DND-41 (cell line): ENCODE results near the gene SMIM29.

Experiments used
- ATAC-seq: fragments of 200-7000 bp; cut with Tn5 transposase; 3 replicates; pipeline ENCODE4 v1.9.1; 2021; ENCODE audit warnings: low read depth; ENCODE audit not compliant: insufficient read depth
- DNase-seq: peaks from one replicate; pipeline ENCODE4 v3.0.0-alpha.2; 2020
- H2AFZ ChIP-seq: 2 replicates; pipeline ENCODE4 v1.6.0; 2012; ENCODE audit warnings: low read depth, low read length
- H3K27ac ChIP-seq: 2 replicates; pipeline ENCODE4 v1.5.1; 2012; ENCODE audit warnings: low read length, inconsistent platforms
- H3K27me3 ChIP-seq: fragments of 200-600 bp; sonication (generic); 2 replicates; pipeline ENCODE4 v1.6.0; 2012; ENCODE audit warnings: low read length, mild to moderate bottlenecking, inconsistent platforms; ENCODE audit not compliant: insufficient read depth, poor library complexity
- H3K36me3 ChIP-seq: 2 replicates; pipeline ENCODE4 v1.5.1; 2012; ENCODE audit warnings: low read length, inconsistent platforms; ENCODE audit not compliant: insufficient read depth
- H3K4me1 ChIP-seq: 2 replicates; pipeline ENCODE4 v1.5.1; 2012; ENCODE audit warnings: mild to moderate bottlenecking, low read length; ENCODE audit not compliant: insufficient read depth
- H3K4me2 ChIP-seq: 2 replicates; pipeline ENCODE4 v1.6.0; 2012; ENCODE audit warnings: mild to moderate bottlenecking, moderate library complexity, low read length, inconsistent platforms; ENCODE audit not compliant: insufficient read depth
- H3K4me3 ChIP-seq, 2 experiments: fragments of 200-600 bp in 1 of 2; shearing (Covaris generic) in 1 of 2; 2 replicates each; pipeline ENCODE4 v1.5.1; 2012 to 2016; ENCODE audit warnings: inconsistent platforms in 2 of 2, low read length in 2 of 2, mild to moderate bottlenecking in 2 of 2, low read depth in 1 of 2, moderate library complexity in 1 of 2
- H3K79me2 ChIP-seq: 2 replicates; pipeline ENCODE4 v1.6.0; 2012; ENCODE audit warnings: low read length, inconsistent platforms; ENCODE audit not compliant: insufficient read depth
- H3K9ac ChIP-seq: 2 replicates; pipeline ENCODE4 v1.6.0; 2012; ENCODE audit warnings: low read depth, mild to moderate bottlenecking, inconsistent platforms, low read length, moderate library complexity
- H3K9me3 ChIP-seq: 2 replicates; pipeline ENCODE4 v1.5.1; 2012; ENCODE audit warnings: low read length, moderate library complexity, mild to moderate bottlenecking, inconsistent platforms; ENCODE audit not compliant: insufficient read depth, severe bottlenecking
- H4K20me1 ChIP-seq: 2 replicates; pipeline ENCODE4 v1.6.0; 2012; ENCODE audit warnings: low read length; ENCODE audit not compliant: insufficient read depth
- CTCF ChIP-seq: IDR thresholded peaks from 2 replicates; pipeline ENCODE4 v1.5.1; 2012; ENCODE audit warnings: borderline replicate concordance, low read length, moderate library complexity, mild to moderate bottlenecking; ENCODE audit not compliant: poor library complexity, severe bottlenecking; ENCODE audit errors: extremely low read depth
- EZH2 ChIP-seq: IDR thresholded peaks from 3 replicates; pipeline ENCODE4 v1.6.1; 2012; ENCODE audit warnings: borderline replicate concordance, low read depth, mild to moderate bottlenecking, moderate library complexity, low read length, inconsistent platforms; ENCODE audit not compliant: severe bottlenecking

The SMIM29 gene

GRCh38 chr6:34225551-34225950 lies 23.3 kb downstream of the SMIM29 start:
- no peak for TF ChIP-seq CTCF
- TF ChIP-seq EZH2: no peak
- no peaks in the 10 kb centered on the region for H3K9me3 ChIP-seq
- no peak for DNase-seq
- H3K4me1 ChIP-seq: peaks cover 22% of the 10 kb centered on the region
- ATAC-seq: no peak
- H3K4me3 ChIP-seq: no peak overlapping the region
- no peaks in the 10 kb centered on the region for H3K79me2 ChIP-seq
- no peaks in the 10 kb centered on the region for H3K27me3 ChIP-seq
- H3K36me3 ChIP-seq: no peaks in the 10 kb centered on the region
- no peak overlapping the region for H3K27ac ChIP-seq
- H2AFZ ChIP-seq: no peak overlapping the region
- H3K9ac ChIP-seq: no peak overlapping the region
- no peak overlapping the region for H3K4me2 ChIP-seq
- H4K20me1 ChIP-seq: no peaks in the 10 kb centered on the region

- no peaks in the 10 kb centered on the region for H3K79me2 ChIP-seq
- H3K9me3 ChIP-seq: no peaks in the 10 kb centered on the region
- TF ChIP-seq EZH2: no peak
- no peak for TF ChIP-seq CTCF
- H3K27me3 ChIP-seq: no peaks in the 10 kb centered on the region
- H3K4me2 ChIP-seq: peak overlapping the region; percentile 85
- peaks cover 22% of the 10 kb centered on the region for H3K4me1 ChIP-seq
- peak overlapping the region; percentile 84 for H3K9ac ChIP-seq
- H4K20me1 ChIP-seq: no peaks in the 10 kb centered on the region
- peak overlapping the region; percentile 39 to 65; a peak in 3 of 4 replicates for H3K4me3 ChIP-seq
- H3K36me3 ChIP-seq: no peaks in the 10 kb centered on the region
- peak; percentile 95 for DNase-seq
- H3K27ac ChIP-seq: peak overlapping the region; percentile 87
- peak; percentile 96 for ATAC-seq
- H2AFZ ChIP-seq: peak overlapping the region; percentile 96
These were observed 24.6 kb downstream of the SMIM29 start for GRCh38 chr6:34223956-34224940.

GRCh38 chr6:34223381-34223955 lies 25.3 kb downstream of the SMIM29 start:
- no peaks in the 10 kb centered on the region for H3K79me2 ChIP-seq
- DNase-seq (no peak), ATAC-seq (peak; percentile 47)
- peaks cover 22% of the 10 kb centered on the region for H3K4me1 ChIP-seq
- TF ChIP-seq EZH2: no peak
- no peak for TF ChIP-seq CTCF
- peak overlapping the region; percentile 85 for H3K4me2 ChIP-seq
- no peaks in the 10 kb centered on the region for H3K27me3 ChIP-seq
- peak overlapping the region; percentile 96 for H2AFZ ChIP-seq
- H3K36me3 ChIP-seq: no peaks in the 10 kb centered on the region
- peak overlapping the region in 1 of 2 experiments; percentile 65; a peak in 2 of 4 replicates for H3K4me3 ChIP-seq
- peak overlapping the region; percentile 81 for H3K27ac ChIP-seq
- H4K20me1 ChIP-seq: no peaks in the 10 kb centered on the region
- no peaks in the 10 kb centered on the region for H3K9me3 ChIP-seq
- H3K9ac ChIP-seq: peak overlapping the region; percentile 84
